H1 (cell line): ENCODE data around the gene AKT1S1. TPM values are rescaled to one million over a fixed set of nuclear protein-coding genes. Genes with fewer than 3 reads are reported as not detected.
"Not testable (repeated sequence)": the region's sequence is repeated elsewhere in the genome, so short reads cannot be mapped to it uniquely, and the experiment has no call there.

Experiments used
- CTCF ChIA-PET: fragments of 300-600 bp; sonication (Branson Sonifier 250); formaldehyde crosslinking; loops from one replicate; lab custom pipeline; 2021; ENCODE audit not compliant: partially characterized antibody; lab: Charles Lee
- POLR2A ChIA-PET: fragments of 300-600 bp; sonication (Branson Sonifier 250); formaldehyde crosslinking; loops from one replicate; lab custom pipeline; 2021; ENCODE audit warnings: inconsistent platforms; ENCODE audit not compliant: partially characterized antibody; lab: Charles Lee
- DNase-seq, 2 experiments: peaks; one replicate each; pipeline versions ENCODE4 v3.0.0 to v3.0.0-alpha.2; 2010 to 2022; ENCODE audit warnings: low spot score in 2 of 2, low read depth in 1 of 2, mixed read lengths in 1 of 2
- FAIRE-seq: peaks from 2 replicates; lab custom pipeline; 2011; peaks lifted over from hg19 to GRCh38; lab: Jason Lieb, UNC
- H2AFZ ChIP-seq: 2 replicates; pipeline ENCODE4 v1.8.1; 2012; ENCODE audit warnings: low read length, inconsistent platforms
- H2AK5ac ChIP-seq: 2 replicates; pipeline ENCODE4 v1.6.1; 2013; ENCODE audit warnings: low read depth, low read length
- H2BK120ac ChIP-seq: replicated peaks from 2 replicates; pipeline ENCODE3; 2013; ENCODE audit warnings: low read depth, low read length, inconsistent platforms
- H2BK12ac ChIP-seq: 2 replicates; pipeline ENCODE4 v1.6.1; 2013; ENCODE audit warnings: low read depth, low read length
- H2BK15ac ChIP-seq: 2 replicates; pipeline ENCODE4 v1.6.1; 2013; ENCODE audit warnings: low read length
- H2BK20ac ChIP-seq: 2 replicates; pipeline ENCODE4 v1.6.1; 2013; ENCODE audit warnings: low read length
- H2BK5ac ChIP-seq: 2 replicates; pipeline ENCODE4 v1.6.1; 2013; ENCODE audit warnings: low read depth, low read length
- H3K14ac ChIP-seq: 2 replicates; pipeline ENCODE4 v1.6.1; 2013; ENCODE audit warnings: inconsistent platforms; ENCODE audit not compliant: insufficient read length
- H3K18ac ChIP-seq: 2 replicates; pipeline ENCODE4 v1.6.1; 2013; ENCODE audit warnings: low read length; ENCODE audit errors: extremely low read depth
- H3K23ac ChIP-seq: 2 replicates; pipeline ENCODE4 v1.6.1; 2013; ENCODE audit warnings: inconsistent platforms; ENCODE audit not compliant: insufficient read length
- H3K23me2 ChIP-seq: 2 replicates; pipeline ENCODE4 v1.6.1; 2013; ENCODE audit warnings: low read depth, low read length
- H3K27ac ChIP-seq: 2 replicates; pipeline ENCODE4 v1.6.1; 2011; ENCODE audit warnings: low read depth, low read length, inconsistent platforms
- H3K27me3 ChIP-seq, 4 experiments: replicated peaks in 1 of 4; 1 replicate in 1 of 4; 2 replicates in 3 of 4; pipeline versions ENCODE4 v1.6.1 to v1.8.1; 2011 to 2013; ENCODE audit warnings: low read length in 3 of 4, mild to moderate bottlenecking in 3 of 4, inconsistent platforms in 2 of 4, mixed read lengths in 2 of 4, moderate library complexity in 1 of 4; ENCODE audit not compliant: control insufficient read depth in 3 of 4, insufficient read depth in 3 of 4; ENCODE audit errors: extremely low read depth in 1 of 4
- H3K36me3 ChIP-seq, 4 experiments: 2 replicates each; pipeline versions ENCODE4 v1.6.1 to v1.8.1; 2011 to 2013; ENCODE audit warnings: mild to moderate bottlenecking in 4 of 4, low read length in 3 of 4, moderate library complexity in 2 of 4, control low read depth in 1 of 4, inconsistent platforms in 1 of 4; ENCODE audit not compliant: insufficient read depth in 4 of 4, control insufficient read depth in 2 of 4
- H3K4ac ChIP-seq: replicated peaks from 2 replicates; pipeline ENCODE3; 2013; ENCODE audit warnings: low read length, low read depth, mixed read lengths, inconsistent platforms; ENCODE audit not compliant: insufficient read length
- H3K4me1 ChIP-seq, 4 experiments: replicated peaks in 1 of 4; 1 replicate in 1 of 4; 2 replicates in 3 of 4; pipeline versions ENCODE4 v1.6.1 to v1.8.1; 2011 to 2013; ENCODE audit warnings: low read length in 3 of 4, inconsistent platforms in 2 of 4, mixed read lengths in 1 of 4; ENCODE audit not compliant: insufficient read depth in 4 of 4, control insufficient read depth in 3 of 4
- H3K4me2 ChIP-seq, 2 experiments: 2 replicates each; pipeline versions ENCODE4 v1.6.1 to v1.8.1; 2011 to 2013; ENCODE audit warnings: low read depth in 2 of 2, low read length in 2 of 2, control low read depth in 1 of 2, inconsistent platforms in 1 of 2, mild to moderate bottlenecking in 1 of 2; ENCODE audit not compliant: insufficient read depth in 1 of 2
- H3K4me3 ChIP-seq, 4 experiments: fragments of 200-600, 300-600 bp in 1 of 4; sonication (generic), shearing (Covaris generic), sonication (Bioruptor Twin) in 1 of 4; 2 replicates each; pipeline versions ENCODE4 v1.5.1 to v1.8.1; 2011 to 2016; ENCODE audit warnings: low read length in 4 of 4, low read depth in 3 of 4, control low read depth in 2 of 4, inconsistent platforms in 2 of 4, mild to moderate bottlenecking in 2 of 4, mixed read lengths in 1 of 4, moderate library complexity in 1 of 4; ENCODE audit not compliant: insufficient read depth in 2 of 4; ENCODE audit errors: extremely low read depth in 1 of 4
- H3K56ac ChIP-seq: replicated peaks from 2 replicates; pipeline ENCODE3; 2013; ENCODE audit warnings: low read depth, mild to moderate bottlenecking, mixed read lengths, low read length, inconsistent platforms; ENCODE audit not compliant: insufficient read length
- H3K79me1 ChIP-seq: 2 replicates; pipeline ENCODE4 v1.6.1; 2013; ENCODE audit warnings: low read depth, low read length, control low read depth
- H3K79me2 ChIP-seq, 2 experiments: 2 replicates each; pipeline versions ENCODE4 v1.6.1 to v1.8.1; 2012 to 2013; ENCODE audit warnings: low read length in 2 of 2, mild to moderate bottlenecking in 2 of 2, inconsistent platforms in 1 of 2; ENCODE audit not compliant: insufficient read depth in 2 of 2, control insufficient read depth in 1 of 2
- H3K9ac ChIP-seq, 4 experiments: replicated peaks in 1 of 4; 1 replicate in 1 of 4; 2 replicates in 3 of 4; pipeline versions ENCODE4 v1.6.1 to v1.8.1; 2011 to 2013; ENCODE audit warnings: low read depth in 3 of 4, low read length in 3 of 4, control low read depth in 2 of 4, mild to moderate bottlenecking in 2 of 4, moderate library complexity in 2 of 4, inconsistent platforms in 1 of 4; ENCODE audit errors: extremely low read depth in 1 of 4
- H3K9me3 ChIP-seq, 2 experiments: 2 replicates each; pipeline versions ENCODE4 v1.6.1 to v1.8.1; 2012 to 2013; ENCODE audit warnings: mild to moderate bottlenecking in 2 of 2, moderate library complexity in 2 of 2, control low read depth in 1 of 2, inconsistent platforms in 1 of 2, low read depth in 1 of 2, low read length in 1 of 2, mixed read lengths in 1 of 2; ENCODE audit not compliant: insufficient read depth in 2 of 2
- H4K20me1 ChIP-seq, 2 experiments: replicated peaks in 1 of 2; 2 replicates each; pipeline versions ENCODE3 to v1.8.1; 2011 to 2013; ENCODE audit warnings: inconsistent platforms in 2 of 2, low read length in 2 of 2, mild to moderate bottlenecking in 1 of 2; ENCODE audit not compliant: insufficient read depth in 2 of 2, control insufficient read depth in 1 of 2
- H4K5ac ChIP-seq: 2 replicates; pipeline ENCODE4 v1.6.1; 2013; ENCODE audit warnings: low read length, low read depth, mixed read lengths, inconsistent platforms; ENCODE audit not compliant: insufficient read length
- H4K8ac ChIP-seq: 2 replicates; pipeline ENCODE4 v1.8.0; 2013; ENCODE audit warnings: mild to moderate bottlenecking, moderate library complexity, low read length, inconsistent platforms; ENCODE audit not compliant: insufficient read depth; ENCODE audit errors: extremely low read depth
- H4K91ac ChIP-seq: replicated peaks from 2 replicates; pipeline ENCODE3; 2013; ENCODE audit warnings: low read length, mixed read lengths, inconsistent platforms; ENCODE audit not compliant: insufficient read length
- CREB1 ChIP-seq: IDR thresholded peaks from 2 replicates; pipeline ENCODE4 v1.6.1; 2012; ENCODE audit warnings: inconsistent platforms
- NRF1 ChIP-seq: IDR thresholded peaks from 2 replicates; pipeline ENCODE4 v1.6.1; 2011; ENCODE audit warnings: mild to moderate bottlenecking, low read depth, low read length, improper control_type of control experiment
- PHF8 ChIP-seq: fragments of 200-600 bp; sonication (generic); conservative IDR thresholded peaks from 2 replicates; pipeline ENCODE4 v1.7.1; 2012; ENCODE audit warnings: low read depth, mild to moderate bottlenecking, inconsistent platforms, low read length, moderate library complexity
- SRF ChIP-seq: IDR thresholded peaks from 2 replicates; pipeline ENCODE4 v1.6.1; 2011; ENCODE audit warnings: mild to moderate bottlenecking, low read depth, low read length, moderate library complexity
- ZNF274 ChIP-seq: IDR thresholded peaks from 2 replicates; pipeline ENCODE4 v1.7.0; 2012; ENCODE audit warnings: low read length, borderline replicate concordance; ENCODE audit errors: extremely low read depth
- WGBS, 2 experiments: shearing (Covaris generic) in 1 of 2; methylation state at CpG; one replicate each; pipeline versions ENCODE4 v1.1.6 to v1.1.7; 2013 to 2015; ENCODE audit warnings: low lambda C conversion rate in 2 of 2, mixed read lengths in 2 of 2, inconsistent platforms in 1 of 2, low coverage in 1 of 2, missing lambda C conversion rate in 1 of 2; ENCODE audit not compliant: insufficient replicate concordance in 2 of 2, insufficient coverage in 1 of 2, insufficient read length in 1 of 2; ENCODE audit errors: extremely low coverage in 1 of 2, missing lambda C conversion rate in 1 of 2; 5-methylcytosine and 5-hydroxymethylcytosine counted together
- polyA plus RNA-seq, 7 experiments: library from polyadenylated mRNA; depleted of rRNA in 3 of 7; stranded (reverse) in 5 of 7; unstranded in 2 of 7; fragments of >200 nt in 5 of 7; fragments of 200-250 nt in 2 of 7; gene quantifications; 1 replicate in 5 of 7; 2 replicates in 1 of 7; 4 replicates in 1 of 7; pipeline versions ENCODE4 v1.2.1 to v1.2.3, GENCODE V29; 2011 to 2013; ENCODE audit warnings: missing spikeins in 2 of 7, mixed read lengths in 2 of 7
- total RNA-seq: library from RNA; stranded (reverse); fragmentation: NEBNext Ultra II Directional; extraction: Animal tissue kit (Norgen Biotek cat#: 25700); gene quantifications from 2 replicates; pipeline ENCODE4 v1.2.1, GENCODE V29; 2021
- TF ChIP-seq, protein P1 (sequence below): IDR thresholded peaks from 2 replicates; pipeline ENCODE4 v1.6.1; 2012; ENCODE audit warnings: low read length, inconsistent platforms

Gene AKT1S1
- total and polyA plus RNA-seq, 2 of the 8 experiments (the other 6 are each of a cell fraction or from before 2014, with no cell fraction given) = 40.7 to 45.9 TPM

DNA sequence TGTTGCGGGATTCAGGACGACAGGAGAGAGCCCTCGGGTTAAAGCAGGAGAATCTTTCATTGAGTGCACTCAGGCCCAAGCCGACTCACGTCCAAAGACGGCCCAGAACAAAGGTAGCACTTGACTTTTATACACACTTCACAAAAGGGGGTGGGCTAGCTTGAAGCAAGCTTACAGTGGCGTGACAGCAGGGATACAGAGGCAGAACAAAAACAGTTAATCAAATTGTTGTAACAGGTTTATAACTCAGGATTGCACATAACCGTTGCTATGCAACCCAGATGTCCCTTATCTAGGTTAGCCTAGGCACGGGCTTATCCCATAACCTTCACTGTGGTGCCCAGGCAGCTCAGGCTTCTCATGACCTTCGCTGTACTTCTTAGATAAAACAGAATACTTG, 57.0 kb downstream of the AKT1S1 start (continued):
- TF ChIP-seq SRF = no peak
- TF ChIP-seq CREB1 = no peak
- TF ChIP-seq ZNF274 = no peak
- TF ChIP-seq NRF1 = no peak
- TF ChIP-seq, protein P1, sequence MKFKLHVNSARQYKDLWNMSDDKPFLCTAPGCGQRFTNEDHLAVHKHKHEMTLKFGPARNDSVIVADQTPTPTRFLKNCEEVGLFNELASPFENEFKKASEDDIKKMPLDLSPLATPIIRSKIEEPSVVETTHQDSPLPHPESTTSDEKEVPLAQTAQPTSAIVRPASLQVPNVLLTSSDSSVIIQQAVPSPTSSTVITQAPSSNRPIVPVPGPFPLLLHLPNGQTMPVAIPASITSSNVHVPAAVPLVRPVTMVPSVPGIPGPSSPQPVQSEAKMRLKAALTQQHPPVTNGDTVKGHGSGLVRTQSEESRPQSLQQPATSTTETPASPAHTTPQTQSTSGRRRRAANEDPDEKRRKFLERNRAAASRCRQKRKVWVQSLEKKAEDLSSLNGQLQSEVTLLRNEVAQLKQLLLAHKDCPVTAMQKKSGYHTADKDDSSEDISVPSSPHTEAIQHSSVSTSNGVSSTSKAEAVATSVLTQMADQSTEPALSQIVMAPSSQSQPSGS = no peak
- TF ChIP-seq PHF8 = no peak

DNA sequence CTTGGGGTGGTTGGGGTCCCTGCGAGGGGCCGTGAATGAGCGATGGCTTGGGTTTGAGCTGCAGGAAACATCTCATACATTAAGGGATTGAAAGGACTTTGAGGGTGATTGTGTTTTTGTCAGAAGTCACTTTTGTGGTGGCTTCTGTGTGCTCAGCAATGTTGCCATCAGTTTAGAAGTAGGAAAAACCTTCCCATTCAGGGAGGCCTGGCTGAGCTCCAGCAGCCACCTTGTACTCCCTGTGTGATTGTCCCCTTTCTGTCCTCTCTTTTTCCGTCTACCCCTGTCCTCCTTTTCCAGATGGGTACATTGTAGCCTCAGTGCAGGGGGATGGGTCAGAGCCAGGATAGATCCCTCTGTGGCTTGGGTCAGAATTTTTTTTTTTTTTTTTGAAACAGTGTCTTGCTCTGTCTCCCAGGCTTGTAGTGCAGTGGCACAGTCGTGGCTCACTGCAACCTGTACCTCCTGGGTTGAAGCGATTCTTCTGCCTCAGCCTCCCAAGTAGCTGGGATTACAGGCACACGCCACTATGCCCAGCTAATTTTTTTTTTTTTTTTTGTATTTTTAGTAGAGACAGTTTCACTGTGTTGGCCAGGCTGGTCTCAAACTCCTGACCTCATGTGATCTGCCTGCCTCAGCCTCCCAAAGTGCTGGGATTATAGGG, 57.6 kb downstream of the AKT1S1 start:
- H3K56ac ChIP-seq, H3K14ac ChIP-seq, H3K18ac ChIP-seq, H3K23me2 ChIP-seq, H3K4ac ChIP-seq, H2BK20ac ChIP-seq, H2BK120ac ChIP-seq, H2BK12ac ChIP-seq, H4K5ac ChIP-seq, H2AK5ac ChIP-seq, H4K20me1 ChIP-seq, H3K9me3 ChIP-seq, H2AFZ ChIP-seq, H4K91ac ChIP-seq, H3K27me3 ChIP-seq, DNase-seq, H3K23ac ChIP-seq, H2BK15ac ChIP-seq, H3K27ac ChIP-seq, H3K4me1 ChIP-seq, H2BK5ac ChIP-seq, FAIRE-seq: not testable (repeated sequence)
- H3K79me1 ChIP-seq = peaks cover 11% of the 10 kb centered on the region
- H3K79me2 ChIP-seq = peaks cover 0 to 30% of the 10 kb centered on the region in 2 experiments; a peak in 3 of 4 replicates
- peaks cover 0 to 13% (median 4%) of the 10 kb centered on the region in 4 experiments; a peak in 5 of 8 replicates for H3K36me3 ChIP-seq
- H3K9ac ChIP-seq = peak overlapping the region in 1 of 4 experiments; percentile 76; a peak in 4 of 7 replicates
- ChIA-PET POLR2A (interaction anchor here (0.6 to 2.1 kb wide), 17 partner anchors 9 to 615 kb away, joined by 3 to 19 read pairs (median 3); partner anchors contain the start of genes AKT1S1, PTOV1 and TBC1D17), CTCF (interaction anchor here (0.6 to 1.8 kb wide), 7 partner anchors 10 to 273 kb away, joined by 3 to 5 read pairs (median 3); no protein-coding TSS in a partner anchor)
- 71% methylated on average over 7 of the region's 7 CpGs; no CpG with 5 or more reads in 1 of the 2 experiments for WGBS, 2 experiments
- peak overlapping the region; percentile 60 to 91 (median 82); a peak in 6 of 8 replicates for H3K4me3 ChIP-seq
- H4K8ac ChIP-seq = peak overlapping the region; percentile 4; the same call in 1 of the 2 replicates
- peak overlapping the region; percentile 58 to 78; a peak in 3 of 4 replicates for H3K4me2 ChIP-seq
